WTC11 (cell line): ENCODE measurements around the gene GMEB2. TPM values are rescaled to one million over a fixed set of nuclear protein-coding genes. Genes with fewer than 3 reads are reported as not detected.
A peak's percentile ranks its signal among the peaks of the same experiment; 100 is the strongest.

Experiments used
- ATAC-seq: fragments of 200-7000 bp; cut with Tn5 transposase; 2 replicates; pipeline ENCODE4 v1.10.0; 2021; ENCODE audit warnings: mild to moderate bottlenecking, moderate library complexity
- CTCF ChIA-PET: fragments of 300-600 bp; sonication (Branson Sonifier 250); formaldehyde crosslinking; loops from one replicate; lab custom pipeline; 2021; ENCODE audit warnings: antibody characterized with exemption; lab: Charles Lee
- POLR2A ChIA-PET: fragments of 350-600 bp; sonication (Branson Sonifier 250); formaldehyde crosslinking; loops from one replicate; lab custom pipeline; 2021; ENCODE audit warnings: antibody characterized with exemption; lab: Charles Lee
- DNase-seq: peaks from one replicate; pipeline ENCODE4 v3.0.0; 2021; ENCODE audit warnings: low spot score
- H3K27ac Mint-ChIP-seq: 2 replicates; pipeline ENCODE4 v1.8.0; 2021; ENCODE audit warnings: mixed read lengths
- H3K27me3 Mint-ChIP-seq: 2 replicates; pipeline ENCODE4 v1.8.0; 2021; ENCODE audit warnings: low read depth, mild to moderate bottlenecking, moderate library complexity, mixed read lengths
- H3K36me3 Mint-ChIP-seq: 2 replicates; pipeline ENCODE4 v1.8.0; 2021; ENCODE audit warnings: mixed read lengths
- H3K4me1 Mint-ChIP-seq: 2 replicates; pipeline ENCODE4 v1.8.0; 2022; ENCODE audit warnings: mixed read lengths
- H3K4me3 Mint-ChIP-seq: 2 replicates; pipeline ENCODE4 v1.8.0; 2021; ENCODE audit warnings: mild to moderate bottlenecking, moderate library complexity, mixed read lengths
- H3K9me3 Mint-ChIP-seq: 2 replicates; pipeline ENCODE4 v1.8.0; 2021; ENCODE audit warnings: mixed read lengths
- E2F5 ChIP-seq: sonication (generic); formaldehyde crosslinking; IDR thresholded peaks from 2 replicates; pipeline ENCODE4 v1.8.1; 2022; ENCODE audit warnings: mild to moderate bottlenecking, moderate library complexity, missing genetic modification reagents
- ELF4 ChIP-seq: sonication (generic); formaldehyde crosslinking; IDR thresholded peaks from 2 replicates; pipeline ENCODE4 v1.8.1; 2022; ENCODE audit warnings: low read depth, mild to moderate bottlenecking, moderate library complexity, missing genetic modification reagents
- FOXP1 ChIP-seq: sonication (generic); formaldehyde crosslinking; IDR thresholded peaks from 2 replicates; pipeline ENCODE4 v1.8.0; 2022; ENCODE audit warnings: missing genetic modification reagents, mild to moderate bottlenecking, moderate library complexity, borderline replicate concordance
- HMGXB4 ChIP-seq: sonication (generic); formaldehyde crosslinking; IDR thresholded peaks from 2 replicates; pipeline ENCODE4 v1.8.1; 2023; ENCODE audit warnings: mild to moderate bottlenecking, moderate library complexity, missing genetic modification reagents
- SOX15 ChIP-seq: fragments of 250-450 bp; sonication (Bioruptor Pico); IDR thresholded peaks from 2 replicates; pipeline ENCODE4 v1.9.0; 2021; ENCODE audit warnings: mild to moderate bottlenecking
- STAT6 ChIP-seq: sonication (generic); formaldehyde crosslinking; conservative IDR thresholded peaks from 2 replicates; pipeline ENCODE4 v1.8.1; 2023; ENCODE audit warnings: mild to moderate bottlenecking, low read depth, missing genetic modification reagents, moderate library complexity
- ZNF281 ChIP-seq: sonication (generic); formaldehyde crosslinking; IDR thresholded peaks from 2 replicates; pipeline ENCODE4 v1.8.0; 2023; ENCODE audit warnings: mild to moderate bottlenecking, missing genetic modification reagents
- ZNF423 ChIP-seq: fragments of 250-450 bp; sonication (Bioruptor Pico); IDR thresholded peaks from 2 replicates; pipeline ENCODE4 v2.1.2; 2022; ENCODE audit warnings: mild to moderate bottlenecking, moderate library complexity
- total RNA-seq: library from RNA; stranded (reverse); gene quantifications from 3 replicates; pipeline ENCODE4 v1.2.3, GENCODE V29; 2021

The GMEB2 gene
- total RNA-seq, 1 experiment from 2014 or later = 14.8 TPM

GRCh38 chr20:63548542-63548941 is 78.4 kb downstream of the GMEB2 start (continued):
- no peak for TF ChIP-seq ZNF281 (CRISPR knock-in tag)
- no peak for TF ChIP-seq STAT6 (CRISPR knock-in tag)

GRCh38 chr20:63547725-63548480 is 79.0 kb downstream of the GMEB2 start, which contains the start of gene SRMS:
TSS of gene SRMS (minus strand) at chr20:63547749. CDS start at chr20:63547463, 286 bp downstream.
- H3K36me3 Mint-ChIP-seq = no peaks in the 10 kb centered on the region
- no peak within 1 kb of the TSS for H3K27ac Mint-ChIP-seq
- H3K9me3 Mint-ChIP-seq = no peaks in the 10 kb centered on the region
- H3K4me1 Mint-ChIP-seq = peaks cover 22% of the 10 kb centered on the region
- no peaks in the 10 kb centered on the region for H3K27me3 Mint-ChIP-seq
- ChIA-PET CTCF (interaction anchor here (0.5 to 3.4 kb wide), 5 partner anchors 11 to 150 kb away, joined by 3 to 48 read pairs (median 3); partner anchors contain the start of genes PTK6 and STMN3), POLR2A (no interaction called here)
- DNase-seq (peak; percentile 38), ATAC-seq (peak; percentile 70)
- no peak within 1 kb of the TSS for H3K4me3 Mint-ChIP-seq
- 0 out of 2 replicates have a peak, but pooled peaks have one; percentile 42 for TF ChIP-seq HMGXB4 (CRISPR knock-in tag)
- TF ChIP-seq E2F5 (CRISPR knock-in tag) = 0 out of 2 replicates have a peak, but pooled peaks have one; percentile 30
- no peak for TF ChIP-seq ZNF423 (CRISPR knock-in tag)

GRCh38 chr20:63546956-63547724 is 79.8 kb downstream of the GMEB2 start:
- Mint-ChIP-seq H3K27ac (no peak overlapping the region), H3K4me1 (peaks cover 15% of the 10 kb centered on the region), H3K4me3 (no peak overlapping the region), H3K27me3 (no peaks in the 10 kb centered on the region), H3K9me3 (no peaks in the 10 kb centered on the region), H3K36me3 (no peaks in the 10 kb centered on the region)
- CTCF ChIA-PET = interaction anchor here (0.5 to 3.4 kb wide), 6 partner anchors 10 to 324 kb away, joined by 3 to 48 read pairs (median 3); partner anchors contain the start of gene PTK6
- POLR2A ChIA-PET = interaction anchor here (0.8 kb wide), 1 partner anchor 96 kb away, joined by 3 read pairs; no protein-coding TSS in a partner anchor
- no peak for DNase-seq
- no peak for ATAC-seq
- no peak for TF ChIP-seq ELF4 (CRISPR knock-in tag)
- no peak for TF ChIP-seq SOX15 (CRISPR knock-in tag)
- 0 out of 2 replicates have a peak, but pooled peaks have one; percentile 37 for TF ChIP-seq FOXP1 (CRISPR knock-in tag)
